Stimulated activated CD8-positive, alpha-beta memory T cell treated with anti-CD3 and anti-CD28 coated beads, Interleukin-2, amount 100 ng/mL, for 48 hours (primary cell): ENCODE measurements around the gene DCHS1.

Experiments
- DNase-seq, 2 donors: peaks; one replicate each; pipeline ENCODE4 v3.0.0-alpha.2; 2020; ENCODE audit warnings: low read depth in 2 of 2

The DCHS1 gene

DNA sequence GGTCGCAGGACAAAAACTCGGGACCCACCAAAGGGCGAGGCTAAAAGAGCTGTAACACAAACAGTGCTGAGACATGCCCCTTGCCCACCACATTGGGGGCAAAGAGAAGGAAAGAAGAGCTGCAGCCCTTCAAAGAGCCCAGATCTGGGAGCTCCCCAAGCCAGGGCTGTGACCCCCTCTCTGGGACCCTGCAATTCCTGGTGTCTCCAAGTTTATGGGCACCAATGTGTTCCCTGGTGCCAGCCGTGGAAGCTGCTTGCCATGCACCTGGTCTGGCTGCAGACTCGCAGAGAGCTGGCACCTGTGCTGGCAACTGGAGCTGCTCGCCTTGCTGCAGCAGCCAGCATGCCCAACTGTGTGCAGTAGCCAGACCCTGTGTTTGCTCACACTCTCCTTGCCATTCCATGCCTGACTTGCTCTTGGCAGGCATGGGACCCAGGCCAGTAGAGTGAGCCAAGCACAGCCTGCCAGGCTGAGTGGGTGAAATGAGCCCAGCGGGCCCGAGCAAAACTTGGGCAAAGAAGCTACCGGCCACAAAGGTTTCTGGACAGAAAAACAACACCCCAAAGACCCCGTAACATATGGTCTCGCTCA, 68.2 kb downstream of the DCHS1 start:
- no peak for DNase-seq

DNA sequence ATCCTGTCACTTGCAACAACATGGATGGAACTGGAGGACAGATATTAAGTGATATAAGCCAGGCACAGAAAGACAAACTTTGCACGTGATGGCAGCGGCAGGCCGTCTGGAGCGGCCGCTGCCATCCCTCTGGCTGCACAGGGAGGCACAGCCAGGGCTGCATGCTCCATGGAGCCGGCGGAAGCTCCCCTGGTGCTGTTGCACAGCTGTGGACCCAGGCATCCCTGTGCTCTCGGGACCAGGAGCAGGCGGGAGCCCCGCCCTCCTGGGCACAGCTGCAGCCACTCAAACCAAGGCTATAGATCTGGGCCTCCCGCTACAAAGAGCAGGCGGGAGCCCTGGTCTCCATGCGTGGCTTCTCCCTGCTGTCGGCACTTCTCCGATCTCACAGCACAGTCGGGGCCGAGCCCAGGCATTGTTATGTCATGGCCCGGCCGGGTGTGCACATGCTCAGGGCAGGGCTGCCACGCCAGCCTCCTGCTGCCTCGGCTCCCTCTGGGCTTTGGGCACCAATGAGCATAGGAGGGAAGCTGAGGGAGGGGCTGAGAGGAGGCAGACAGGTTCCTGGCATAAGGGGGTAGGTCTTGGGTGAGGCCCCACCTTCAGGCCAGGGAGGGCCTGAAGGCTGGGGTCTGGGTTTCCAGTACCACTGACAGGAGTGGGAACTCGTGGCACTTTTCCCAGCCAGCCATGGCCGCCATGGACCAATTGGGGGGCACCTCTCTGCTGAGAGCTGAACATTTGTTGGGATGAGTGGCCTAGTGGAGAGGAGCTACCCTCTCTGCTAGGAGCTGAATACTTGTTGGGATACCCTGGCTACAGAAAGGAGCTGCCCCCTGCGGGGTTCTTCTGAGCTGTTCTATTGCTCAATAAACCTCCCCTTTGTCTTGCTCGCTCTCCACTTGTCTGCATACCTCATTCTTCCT, 68.9 kb downstream of the DCHS1 start:
- DNase-seq: no peak

DNA sequence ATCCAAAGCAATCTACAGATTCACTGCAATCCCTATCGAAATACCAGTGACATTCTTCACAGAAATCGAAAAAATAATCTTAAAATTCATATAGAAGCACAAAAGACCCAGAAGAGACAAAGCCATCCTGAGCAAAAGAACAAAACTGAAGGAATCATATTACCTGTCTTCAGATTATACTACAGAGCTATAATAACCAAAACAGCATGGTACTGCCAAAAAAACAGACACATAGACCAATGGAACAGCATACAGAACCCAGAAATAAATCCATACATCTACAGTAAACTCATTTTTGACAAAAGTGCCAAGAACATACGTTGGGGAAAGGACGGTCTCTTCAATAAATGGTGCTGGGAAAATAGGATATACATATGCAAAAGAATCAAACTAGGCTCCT, 71.1 kb downstream of the DCHS1 start:
- no peak for DNase-seq

DNA sequence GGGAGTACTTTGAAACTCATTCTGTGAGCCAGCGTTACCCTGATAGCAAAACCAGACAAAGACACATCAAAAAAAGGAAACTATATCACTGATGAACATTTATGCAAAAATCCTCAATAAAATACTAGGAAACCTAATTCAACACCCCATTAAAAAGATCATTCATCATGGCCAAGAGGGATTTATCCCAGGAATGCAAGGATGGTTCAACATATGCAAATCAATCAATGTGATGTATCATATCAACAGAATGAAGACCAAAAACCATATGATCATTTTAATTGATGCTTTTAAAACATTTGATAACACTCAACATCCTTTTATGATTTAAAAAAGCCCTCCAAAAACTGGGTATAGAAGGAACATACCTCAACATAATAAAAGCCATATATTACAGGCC, 72.0 kb downstream of the DCHS1 start:
- DNase-seq: no peak

DNA sequence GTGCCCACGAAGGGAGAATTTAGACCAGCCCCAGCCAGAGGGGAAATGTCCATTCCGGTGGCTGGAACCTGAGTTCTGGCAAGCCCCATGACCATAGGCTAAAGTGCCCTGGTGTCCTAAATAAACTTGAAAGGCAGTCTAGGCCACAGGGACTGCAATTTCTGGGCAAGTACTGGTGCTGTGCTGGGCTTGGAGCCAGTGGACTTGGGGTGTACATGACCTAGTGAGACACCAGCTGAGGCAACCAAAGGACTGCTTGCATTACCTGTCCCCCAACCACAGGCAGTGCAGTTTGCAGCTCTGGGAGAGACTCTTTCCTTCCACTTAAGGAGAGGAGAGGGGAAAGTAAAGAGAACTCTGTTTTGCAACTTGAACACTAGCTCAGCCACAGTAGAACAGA, 75.9 kb downstream of the DCHS1 start:
- no peak for DNase-seq

DNA sequence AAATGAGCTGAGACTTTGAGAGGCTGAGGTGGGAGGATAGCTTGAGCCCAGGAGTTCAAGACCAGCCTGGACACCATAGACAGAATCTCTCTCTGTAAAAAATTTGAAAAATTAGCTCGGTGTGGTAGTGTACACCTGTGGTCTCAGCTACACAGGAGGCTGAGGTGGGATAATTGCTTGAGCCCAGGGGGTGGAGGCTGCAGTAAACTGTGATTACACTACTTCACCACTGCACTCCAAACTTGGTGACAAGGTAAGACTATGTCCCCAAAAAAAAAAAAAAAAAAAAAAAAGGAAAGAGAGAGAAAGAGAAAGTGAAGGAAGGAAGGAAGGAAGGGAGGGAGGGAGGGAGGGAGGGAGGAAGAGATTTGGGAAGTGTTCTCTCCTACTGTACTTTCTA, 77.5 kb downstream of the DCHS1 start:
- DNase-seq: no peak

DNA sequence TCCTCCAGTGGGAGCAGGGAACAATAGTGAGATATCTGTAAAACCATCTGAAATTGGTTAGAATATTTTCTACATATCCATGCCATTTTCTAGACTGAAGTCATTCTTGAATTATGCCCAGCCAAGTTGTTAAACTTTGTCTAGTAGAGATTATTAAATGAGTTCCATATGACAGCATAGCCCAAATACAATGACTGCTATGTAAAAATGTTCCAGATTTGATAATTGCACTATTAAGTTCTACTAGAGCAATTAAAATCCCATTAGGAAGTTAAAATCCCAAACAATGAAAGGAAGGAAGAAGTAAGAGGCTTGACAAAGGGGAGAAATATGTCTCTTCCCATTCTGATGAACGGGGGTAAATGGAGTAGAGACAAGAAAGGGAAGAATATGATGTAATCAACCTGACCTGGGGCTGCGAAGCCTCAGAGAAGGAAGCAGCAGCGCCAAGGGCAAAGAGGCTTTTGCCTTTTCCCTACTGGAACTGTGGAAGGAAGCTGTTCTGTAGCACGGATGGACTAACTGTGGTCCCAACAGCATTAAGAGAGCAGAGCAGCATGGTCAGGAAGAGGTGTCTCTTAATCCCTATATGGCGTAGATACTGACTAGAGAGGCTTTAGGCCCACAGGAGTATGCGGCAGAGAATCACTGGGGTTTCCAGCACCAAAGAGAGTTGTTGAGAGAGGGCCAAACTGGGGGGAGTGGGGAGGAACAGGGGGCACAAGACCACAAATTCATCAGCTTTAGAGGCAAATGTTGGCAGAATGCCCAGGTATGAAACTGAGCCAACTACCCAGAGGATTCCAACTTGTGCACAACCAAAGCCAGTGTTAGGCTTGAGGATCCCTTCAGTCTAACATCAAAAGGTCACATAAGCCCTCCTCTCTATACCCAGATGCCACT, 78.9 kb downstream of the DCHS1 start:
- no peak for DNase-seq

DNA sequence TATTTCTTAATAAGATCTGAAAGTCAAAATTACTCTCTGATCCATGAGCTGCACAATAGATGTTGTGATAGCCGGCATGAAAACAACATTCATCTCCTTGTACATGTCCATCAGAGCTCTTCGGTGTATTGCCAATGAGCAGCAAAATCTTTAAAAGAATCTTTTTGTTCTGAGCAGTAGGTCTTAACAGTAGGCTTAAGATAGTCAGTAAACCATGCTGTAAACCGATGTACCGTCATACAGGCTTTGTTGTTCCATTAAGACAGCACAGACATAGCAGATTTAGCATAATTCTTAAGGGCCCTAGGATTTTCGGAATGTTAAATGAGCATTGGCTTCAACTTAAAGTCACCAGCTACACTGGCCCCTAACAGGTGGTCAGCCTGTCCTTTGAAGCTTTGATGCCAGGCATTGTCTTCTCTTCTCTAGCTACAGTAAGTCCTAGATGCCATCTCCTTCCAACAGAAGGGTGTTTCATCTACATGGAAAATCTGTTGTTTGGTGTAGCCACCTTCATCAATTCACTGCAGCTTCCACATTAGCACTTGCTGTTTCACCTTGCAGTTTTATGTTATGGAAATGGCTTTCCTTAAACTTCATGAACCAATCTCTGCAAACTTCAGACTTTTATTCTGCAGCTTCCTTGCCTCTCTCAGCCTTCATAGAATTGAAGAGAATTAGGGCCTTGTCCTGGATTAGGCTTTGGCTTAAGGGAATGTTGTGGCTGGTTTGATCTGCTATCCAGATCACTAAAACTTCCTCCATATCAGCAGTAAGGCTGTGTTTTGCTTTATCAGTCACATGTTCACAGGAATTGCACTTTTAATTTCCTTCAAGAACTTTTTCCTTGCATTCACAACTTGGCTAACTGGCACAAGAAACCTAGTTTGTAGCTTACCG, 80.5 kb downstream of the DCHS1 start:
- DNase-seq: no peak

DNA sequence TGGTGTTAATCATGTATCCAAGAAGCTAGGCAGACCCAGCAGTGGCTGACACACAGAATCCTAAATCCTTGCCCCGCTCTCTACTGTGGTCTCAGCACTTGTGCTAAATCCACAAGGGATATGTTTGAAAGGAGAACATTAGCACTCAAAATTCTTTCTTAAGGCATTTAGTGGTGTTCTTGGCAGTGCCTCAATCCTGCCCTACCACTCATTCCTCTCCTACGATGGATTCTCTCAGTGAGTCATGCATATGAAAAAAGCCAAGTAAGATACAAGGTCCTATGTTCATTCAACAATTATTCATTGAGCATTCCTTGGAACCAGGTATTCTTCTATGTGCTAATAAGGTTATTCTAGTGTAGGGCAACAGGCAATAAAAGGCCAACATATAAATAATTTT, 83.4 kb downstream of the DCHS1 start:
- no peak for DNase-seq

DNA sequence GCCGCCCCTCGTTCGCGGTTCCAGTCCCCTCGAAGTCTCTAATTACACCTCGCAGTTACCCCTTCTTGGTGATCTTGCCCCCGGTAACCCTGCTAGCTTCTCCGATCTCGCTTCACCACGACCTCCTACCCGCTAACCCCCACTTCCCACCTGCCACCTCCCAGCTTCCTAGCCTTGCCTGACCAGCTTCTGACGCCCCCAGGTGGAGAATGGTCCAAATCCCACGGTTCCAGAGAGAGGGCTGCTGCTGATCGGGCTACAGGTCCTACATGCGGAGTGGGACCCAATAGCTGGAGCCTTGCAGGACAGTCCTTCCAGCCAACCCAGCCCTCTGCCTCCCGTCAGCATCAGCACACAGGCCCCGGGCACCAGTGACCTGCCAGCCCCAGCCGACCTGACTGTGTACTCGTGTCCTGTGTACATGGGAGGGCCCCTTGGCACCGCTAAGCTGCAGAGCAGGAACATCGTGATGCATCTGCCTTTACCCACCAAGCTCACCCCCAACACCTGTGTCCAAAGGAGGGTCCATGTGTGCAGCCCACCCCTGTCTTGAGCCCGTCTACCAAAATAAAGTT, 84.1 kb downstream of the DCHS1 start:
- no peak for DNase-seq
